H9 (cell line): ENCODE data around the gene GNPAT. TPM values are rescaled to one million over a fixed set of nuclear protein-coding genes. Genes with fewer than 3 reads are reported as not detected.

Experiments used
- DNase-seq: peaks from one replicate; pipeline ENCODE4 v3.0.0-alpha.2; 2017
- H2AFZ ChIP-seq: one replicate; pipeline ENCODE4 v1.6.1; 2013; ENCODE audit warnings: mild to moderate bottlenecking, low read length, control low read depth, moderate library complexity
- H2AK5ac ChIP-seq: 2 replicates; pipeline ENCODE4 v1.6.1; 2013; ENCODE audit warnings: low read length, control low read depth, mixed read lengths; ENCODE audit not compliant: insufficient read length
- H2BK120ac ChIP-seq: one replicate; pipeline ENCODE4 v1.6.1; 2013; ENCODE audit warnings: low read depth, mild to moderate bottlenecking, low read length, control low read depth, inconsistent platforms; ENCODE audit not compliant: poor library complexity, severe bottlenecking
- H2BK12ac ChIP-seq: 2 replicates; pipeline ENCODE4 v1.6.1; 2013; ENCODE audit warnings: low read length, control low read depth, mixed read lengths, low read depth; ENCODE audit not compliant: insufficient read length
- H2BK15ac ChIP-seq: 2 replicates; pipeline ENCODE4 v1.6.1; 2013; ENCODE audit warnings: low read depth, low read length, control low read depth
- H2BK20ac ChIP-seq: one replicate; pipeline ENCODE4 v1.6.1; 2013; ENCODE audit warnings: low read depth, mild to moderate bottlenecking, low read length, control low read depth, inconsistent platforms; ENCODE audit not compliant: poor library complexity, severe bottlenecking
- H2BK5ac ChIP-seq: 2 replicates; pipeline ENCODE4 v1.6.1; 2013; ENCODE audit warnings: low read length, control low read depth, mixed read lengths; ENCODE audit not compliant: insufficient read length
- H3K14ac ChIP-seq: 2 replicates; pipeline ENCODE4 v1.6.1; 2013; ENCODE audit warnings: low read length, control low read depth; ENCODE audit not compliant: insufficient read depth
- H3K18ac ChIP-seq: 2 replicates; pipeline ENCODE4 v1.6.1; 2013; ENCODE audit warnings: low read depth, mild to moderate bottlenecking, mixed read lengths, low read length, control low read depth; ENCODE audit not compliant: insufficient read length
- H3K23ac ChIP-seq: 2 replicates; pipeline ENCODE4 v1.6.1; 2013; ENCODE audit warnings: low read length, control low read depth, mixed read lengths, low read depth; ENCODE audit not compliant: insufficient read length
- H3K23me2 ChIP-seq: 2 replicates; pipeline ENCODE4 v1.6.1; 2013; ENCODE audit warnings: low read depth, mild to moderate bottlenecking, mixed read lengths, low read length, control low read depth; ENCODE audit not compliant: insufficient read length, poor library complexity, severe bottlenecking
- H3K27ac ChIP-seq: 2 replicates; pipeline ENCODE4 v1.5.1; 2013; ENCODE audit warnings: low read length, control low read depth, mixed read lengths, low read depth; ENCODE audit not compliant: insufficient read length
- H3K27me3 ChIP-seq: 2 replicates; pipeline ENCODE4 v1.6.1; 2013; ENCODE audit warnings: low read length, control low read depth, inconsistent platforms; ENCODE audit not compliant: insufficient read depth
- H3K4ac ChIP-seq: 2 replicates; pipeline ENCODE4 v1.6.1; 2013; ENCODE audit warnings: low read depth, mild to moderate bottlenecking, control low read depth, inconsistent platforms, low read length, moderate library complexity
- H3K4me1 ChIP-seq: 2 replicates; pipeline ENCODE4 v1.6.1; 2013; ENCODE audit warnings: low read length, control low read depth, inconsistent platforms; ENCODE audit not compliant: insufficient read depth
- H3K4me2 ChIP-seq: 2 replicates; pipeline ENCODE4 v1.6.1; 2013; ENCODE audit warnings: low read length, control low read depth, mixed read lengths; ENCODE audit not compliant: insufficient read length, insufficient read depth
- H3K56ac ChIP-seq: 2 replicates; pipeline ENCODE4 v1.6.1; 2013; ENCODE audit warnings: low read depth, mild to moderate bottlenecking, mixed read lengths, low read length, control low read depth; ENCODE audit not compliant: insufficient read length
- H3K79me1 ChIP-seq: 2 replicates; pipeline ENCODE4 v1.6.1; 2013; ENCODE audit warnings: low read depth, mild to moderate bottlenecking, moderate library complexity, low read length, control low read depth, inconsistent platforms; ENCODE audit not compliant: insufficient read depth, poor library complexity, severe bottlenecking
- H3K79me2 ChIP-seq: 2 replicates; pipeline ENCODE4 v1.6.1; 2013; ENCODE audit warnings: low read length, control low read depth, inconsistent platforms; ENCODE audit not compliant: insufficient read depth
- H3K9ac ChIP-seq: 2 replicates; pipeline ENCODE4 v1.6.1; 2013; ENCODE audit warnings: low read length, control low read depth, mixed read lengths; ENCODE audit not compliant: insufficient read length; ENCODE audit errors: extremely low read depth
- H3K9me3 ChIP-seq: one replicate; pipeline ENCODE4 v1.6.1; 2013; ENCODE audit warnings: low read depth, low read length, inconsistent platforms; ENCODE audit not compliant: control insufficient read depth
- H3T11ph ChIP-seq: one replicate; pipeline ENCODE4 v1.6.1; 2013; ENCODE audit warnings: mild to moderate bottlenecking, low read length, control low read depth, inconsistent platforms
- H4K20me1 ChIP-seq: one replicate; pipeline ENCODE4 v1.6.1; 2013; ENCODE audit not compliant: control insufficient read depth, insufficient read length, insufficient read depth
- H4K5ac ChIP-seq: 2 replicates; pipeline ENCODE4 v1.6.1; 2013; ENCODE audit warnings: low read depth, mild to moderate bottlenecking, mixed read lengths, low read length, control low read depth; ENCODE audit not compliant: insufficient read length
- H4K8ac ChIP-seq: replicated peaks from 2 replicates; pipeline ENCODE4 v1.6.1; 2013; ENCODE audit warnings: low read length, control low read depth, mixed read lengths, low read depth; ENCODE audit not compliant: insufficient read length
- H4K91ac ChIP-seq: 2 replicates; pipeline ENCODE4 v1.6.1; 2013; ENCODE audit warnings: low read depth, mild to moderate bottlenecking, moderate library complexity, mixed read lengths, low read length, control low read depth; ENCODE audit not compliant: insufficient read length
- H3K27ac Mint-ChIP-seq, 3 experiments: 2 replicates in 2 of 3; 3 replicates in 1 of 3; pipeline ENCODE4 v1.8.0; 2020 to 2021; ENCODE audit warnings: mixed read lengths in 3 of 3, mild to moderate bottlenecking in 1 of 3, moderate library complexity in 1 of 3
- H3K27me3 Mint-ChIP-seq: 2 replicates; pipeline ENCODE4 v1.8.0; 2021; ENCODE audit warnings: low read depth, mild to moderate bottlenecking, moderate library complexity, mixed read lengths
- H3K36me3 Mint-ChIP-seq, 3 experiments: 2 replicates in 2 of 3; 3 replicates in 1 of 3; pipeline ENCODE4 v1.8.0; 2020 to 2021; ENCODE audit warnings: low read depth in 3 of 3, mixed read lengths in 3 of 3; ENCODE audit not compliant: insufficient read depth in 1 of 3
- H3K4me1 Mint-ChIP-seq, 2 experiments: 2 replicates each; pipeline ENCODE4 v1.8.0; 2020; ENCODE audit warnings: mixed read lengths in 2 of 2
- H3K4me3 Mint-ChIP-seq, 2 experiments: 2 replicates in 1 of 2; 3 replicates in 1 of 2; pipeline ENCODE4 v1.8.0; 2020 to 2021; ENCODE audit warnings: mild to moderate bottlenecking in 2 of 2, mixed read lengths in 2 of 2, moderate library complexity in 1 of 2
- H3K9me3 Mint-ChIP-seq, 2 experiments: 2 replicates in 1 of 2; 3 replicates in 1 of 2; pipeline ENCODE4 v1.8.0; 2020; ENCODE audit warnings: mild to moderate bottlenecking in 2 of 2, mixed read lengths in 2 of 2, moderate library complexity in 1 of 2
- CTCF ChIP-seq: fragments of 200-600 bp; sonication (generic); conservative IDR thresholded peaks from 3 replicates; pipeline ENCODE4 v1.8.0; 2021; ENCODE audit warnings: antibody characterized with exemption, mild to moderate bottlenecking
- WGBS: extraction: QIAGEN DNeasy Blood & Tissue Kit; methylation state at CpG from one replicate; pipeline ENCODE4 v1.1.7; 2013; ENCODE audit warnings: missing lambda C conversion rate, low lambda C conversion rate, mixed read lengths; ENCODE audit not compliant: insufficient read length; ENCODE audit errors: extremely low coverage; 5-methylcytosine and 5-hydroxymethylcytosine counted together
- total RNA-seq: library from RNA; stranded (reverse); gene quantifications from 2 replicates; pipeline ENCODE4 v1.2.1, GENCODE V29; 2021

The GNPAT gene
- total RNA-seq, 1 experiment from 2014 or later: 38.1 TPM

GRCh38 chr1:231218078-231218477 is 22.9 kb upstream of the GNPAT start:
- H3K27me3 ChIP-seq: peaks cover 38% of the 10 kb centered on the region
- H2BK5ac ChIP-seq: no peak overlapping the region
- H2BK120ac ChIP-seq: no peak overlapping the region
- H3K14ac ChIP-seq: no peak overlapping the region
- H4K20me1 ChIP-seq: no peaks in the 10 kb centered on the region
- H3K79me2 ChIP-seq: no peaks in the 10 kb centered on the region
- H3K9ac ChIP-seq: no peak overlapping the region
- no peak overlapping the region for H3K23ac ChIP-seq
- no CpG with 5 or more reads among the region's 6 CpGs for WGBS
- no peak overlapping the region for H2AK5ac ChIP-seq
- H3K4me1 ChIP-seq: no peaks in the 10 kb centered on the region
- H2BK15ac ChIP-seq: no peak overlapping the region
- H3K56ac ChIP-seq: no peak overlapping the region
- no peaks in the 10 kb centered on the region for H3K79me1 ChIP-seq
- H3K4me1 Mint-ChIP-seq: peaks cover 15 to 22% of the 10 kb centered on the region in 2 experiments
- H3K27ac Mint-ChIP-seq: no peak overlapping the region
- no peak for DNase-seq
- no peak overlapping the region for H3K4me3 Mint-ChIP-seq
- H2BK12ac ChIP-seq: no peak overlapping the region
- H4K91ac ChIP-seq: no peak overlapping the region
- H3K23me2 ChIP-seq: no peaks in the 10 kb centered on the region
- peaks cover 0 to 3% (median 0%) of the 10 kb centered on the region in 3 experiments; a peak in 2 of 7 replicates for H3K36me3 Mint-ChIP-seq
- H4K8ac ChIP-seq: no peak overlapping the region
- no peaks in the 10 kb centered on the region for H3K9me3 ChIP-seq
- no peak overlapping the region for H2BK20ac ChIP-seq
- H3K27me3 Mint-ChIP-seq: peaks cover 82% of the 10 kb centered on the region
- no peak overlapping the region for H3K27ac ChIP-seq
- H3K4me2 ChIP-seq: no peak overlapping the region
- H3T11ph ChIP-seq: no peak overlapping the region
- H3K9me3 Mint-ChIP-seq: no peaks in the 10 kb centered on the region; a peak in 1 of 5 replicates
- no peak overlapping the region for H3K18ac ChIP-seq
- H4K5ac ChIP-seq: no peak overlapping the region
- TF ChIP-seq CTCF: no peak
- no peak overlapping the region for H2AFZ ChIP-seq
- no peak overlapping the region for H3K4ac ChIP-seq
